HG02938 (cell line): ENCODE measurements around the gene CEP85L.
"Not testable (repeated sequence)": the region's sequence is repeated elsewhere in the genome, so short reads cannot be mapped to it uniquely, and the experiment has no call there.

Experiments used
- ATAC-seq: cut with Tn5 transposase; IDR thresholded peaks from one replicate; pipeline ENCODE4 v1.9.1; 2021; ENCODE audit warnings: mild to moderate bottlenecking, moderate library complexity; ENCODE audit not compliant: unreplicated experiment

The CEP85L gene

GRCh38 chr6:118434147-118434546, 217.2 kb downstream of the CEP85L start:
- not testable (repeated sequence) for ATAC-seq

DNA sequence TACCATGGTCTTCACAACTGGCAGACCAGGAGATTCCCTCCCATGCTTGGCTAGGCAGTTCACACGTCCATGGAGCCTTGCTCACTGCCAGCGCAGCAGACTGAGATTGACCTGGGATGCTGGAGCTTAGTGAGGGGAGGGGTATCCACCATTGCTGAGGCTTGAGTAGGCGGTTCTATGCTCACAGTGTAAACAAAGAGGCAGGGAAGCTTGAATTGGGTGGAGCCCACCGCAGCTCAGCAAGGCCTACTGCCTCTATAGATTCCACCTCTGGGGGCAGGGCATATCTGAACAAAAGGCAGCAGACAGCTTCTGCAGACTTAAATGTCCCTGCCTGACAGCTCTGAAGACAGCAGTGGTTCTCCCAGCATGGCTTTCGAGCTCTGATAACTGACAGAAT, 230.1 kb downstream of the CEP85L start:
- not testable (repeated sequence) for ATAC-seq

- no peak for ATAC-seq
Observed at GRCh38 chr6:118419448-118420394, 231.7 kb downstream of the CEP85L start.
